ENCODE results near the gene COPG1.

DNA sequence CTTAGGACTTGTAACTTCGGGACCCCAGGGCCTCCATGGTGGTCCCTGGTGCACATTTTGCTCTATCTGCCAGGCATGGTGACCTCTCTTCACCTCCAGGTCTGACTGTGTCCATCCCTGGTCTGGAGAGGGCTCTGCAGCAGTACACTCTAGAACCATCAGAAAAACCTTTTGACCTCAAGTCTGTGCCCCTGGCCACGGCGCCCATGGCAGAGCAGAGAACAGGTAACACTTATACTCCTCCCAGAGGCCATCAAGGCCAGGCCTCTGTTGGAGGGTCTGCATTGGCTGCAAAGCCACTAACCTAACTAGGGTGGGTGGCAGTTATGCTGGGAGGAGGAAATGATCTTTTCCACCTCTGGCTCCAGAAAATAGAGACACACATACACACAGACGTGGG, 19.0 kb downstream of the COPG1 start:
- no peak for TF ChIP-seq EP300 (IDR thresholded peaks at IDR 0.05; ENCODE audit: borderline replicate concordance)
- TF ChIP-seq, protein P1, sequence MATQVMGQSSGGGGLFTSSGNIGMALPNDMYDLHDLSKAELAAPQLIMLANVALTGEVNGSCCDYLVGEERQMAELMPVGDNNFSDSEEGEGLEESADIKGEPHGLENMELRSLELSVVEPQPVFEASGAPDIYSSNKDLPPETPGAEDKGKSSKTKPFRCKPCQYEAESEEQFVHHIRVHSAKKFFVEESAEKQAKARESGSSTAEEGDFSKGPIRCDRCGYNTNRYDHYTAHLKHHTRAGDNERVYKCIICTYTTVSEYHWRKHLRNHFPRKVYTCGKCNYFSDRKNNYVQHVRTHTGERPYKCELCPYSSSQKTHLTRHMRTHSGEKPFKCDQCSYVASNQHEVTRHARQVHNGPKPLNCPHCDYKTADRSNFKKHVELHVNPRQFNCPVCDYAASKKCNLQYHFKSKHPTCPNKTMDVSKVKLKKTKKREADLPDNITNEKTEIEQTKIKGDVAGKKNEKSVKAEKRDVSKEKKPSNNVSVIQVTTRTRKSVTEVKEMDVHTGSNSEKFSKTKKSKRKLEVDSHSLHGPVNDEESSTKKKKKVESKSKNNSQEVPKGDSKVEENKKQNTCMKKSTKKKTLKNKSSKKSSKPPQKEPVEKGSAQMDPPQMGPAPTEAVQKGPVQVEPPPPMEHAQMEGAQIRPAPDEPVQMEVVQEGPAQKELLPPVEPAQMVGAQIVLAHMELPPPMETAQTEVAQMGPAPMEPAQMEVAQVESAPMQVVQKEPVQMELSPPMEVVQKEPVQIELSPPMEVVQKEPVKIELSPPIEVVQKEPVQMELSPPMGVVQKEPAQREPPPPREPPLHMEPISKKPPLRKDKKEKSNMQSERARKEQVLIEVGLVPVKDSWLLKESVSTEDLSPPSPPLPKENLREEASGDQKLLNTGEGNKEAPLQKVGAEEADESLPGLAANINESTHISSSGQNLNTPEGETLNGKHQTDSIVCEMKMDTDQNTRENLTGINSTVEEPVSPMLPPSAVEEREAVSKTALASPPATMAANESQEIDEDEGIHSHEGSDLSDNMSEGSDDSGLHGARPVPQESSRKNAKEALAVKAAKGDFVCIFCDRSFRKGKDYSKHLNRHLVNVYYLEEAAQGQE (IDR thresholded peaks at IDR 0.05; ENCODE audit: low read depth), result no peak
- no peak for TF ChIP-seq YY1 (IDR thresholded peaks at IDR 0.05; ENCODE audit: low read depth)
- TF ChIP-seq CEBPB (IDR thresholded peaks at IDR 0.05), result no peak
- no peak for TF ChIP-seq RAD21 (IDR thresholded peaks at IDR 0.05; ENCODE audit: low read depth)
- no peak for TF ChIP-seq NFIC (IDR thresholded peaks at IDR 0.05)
- TF ChIP-seq, protein P2, sequence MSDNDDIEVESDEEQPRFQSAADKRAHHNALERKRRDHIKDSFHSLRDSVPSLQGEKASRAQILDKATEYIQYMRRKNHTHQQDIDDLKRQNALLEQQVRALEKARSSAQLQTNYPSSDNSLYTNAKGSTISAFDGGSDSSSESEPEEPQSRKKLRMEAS (IDR thresholded peaks at IDR 0.05), result no peak
- TF ChIP-seq TAF1 (IDR thresholded peaks at IDR 0.05; ENCODE audit: low read depth), result no peak
- TF ChIP-seq ZBTB7A (IDR thresholded peaks at IDR 0.05; ENCODE audit: low read depth), result no peak
- no peak for TF ChIP-seq TEAD4 (IDR thresholded peaks at IDR 0.05)
- TF ChIP-seq TCF12 (IDR thresholded peaks at IDR 0.05; ENCODE audit: low read depth), result no peak
- no peak for TF ChIP-seq CREB1 (IDR thresholded peaks at IDR 0.05; ENCODE audit: low read depth)
- no peak for TF ChIP-seq FOXM1 (IDR thresholded peaks at IDR 0.05; ENCODE audit: borderline replicate concordance, low read depth)
- no peak for TF ChIP-seq EGR1 (IDR thresholded peaks at IDR 0.05)
